GM10847 (cell line): ENCODE results near the gene DOCK2.

Source experiments
- POLR2A ChIP-seq: IDR thresholded peaks from 2 replicates; pipeline ENCODE4 v1.6.1; 2011; ENCODE audit not compliant: insufficient read length; ENCODE audit errors: extremely low read depth

DOCK2 gene

DNA sequence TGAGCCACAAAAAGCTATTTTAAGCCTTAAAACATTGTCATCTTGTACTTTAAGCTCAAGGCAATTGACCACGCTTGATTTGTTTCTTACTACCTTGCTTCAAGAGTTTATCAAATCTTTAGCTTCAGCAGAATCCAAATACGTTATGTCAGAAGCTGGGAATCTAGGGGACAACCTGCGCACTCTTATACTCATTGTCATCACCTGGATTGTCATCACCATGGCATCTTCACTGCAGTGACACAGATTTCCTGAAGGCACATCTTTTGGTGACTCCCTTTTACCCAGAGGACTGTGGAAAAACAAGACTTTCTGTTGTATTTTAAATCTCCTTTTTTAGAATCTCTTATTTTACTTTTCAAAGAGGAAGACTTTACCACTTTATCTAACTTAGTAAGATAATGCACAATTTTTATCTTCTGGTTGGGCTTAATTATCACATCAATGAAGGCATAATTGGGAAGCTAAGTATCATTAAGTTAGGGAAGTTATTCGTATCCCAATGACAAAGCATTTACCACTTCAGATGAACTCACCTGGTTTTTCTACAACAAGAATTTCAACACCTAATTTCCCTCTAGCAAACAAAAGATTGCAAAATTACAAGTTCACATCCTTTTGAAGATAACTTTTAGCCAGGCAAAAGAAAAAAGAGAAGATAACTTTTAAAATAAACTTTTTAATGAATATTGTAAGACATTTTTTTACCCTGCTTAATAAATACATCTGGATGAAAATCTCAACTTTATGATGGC lies 162.0 kb downstream of the DOCK2 start:
- no peak for TF ChIP-seq POLR2A

DNA sequence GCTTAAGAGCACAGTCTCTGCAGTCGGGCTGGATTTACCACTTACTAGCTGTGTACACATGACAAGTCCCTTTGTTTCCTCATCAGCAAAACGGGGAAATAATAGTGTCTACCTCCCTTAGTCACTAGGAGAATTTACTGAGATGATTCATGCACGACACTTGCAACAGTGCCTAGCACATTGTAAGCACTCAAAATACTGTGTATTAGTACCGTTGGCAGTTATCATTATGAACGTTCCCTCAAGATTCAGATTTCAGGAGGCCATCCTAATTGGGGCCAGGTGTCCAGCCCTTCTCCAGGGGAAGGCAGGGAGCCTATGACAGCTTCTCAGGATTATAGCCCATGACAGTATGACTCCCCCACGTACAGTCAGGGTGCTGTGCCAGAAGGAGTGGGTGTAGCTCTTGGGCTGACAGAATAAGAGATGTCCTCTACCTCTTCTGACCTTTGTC lies 164.3 kb downstream of the DOCK2 start:
- TF ChIP-seq POLR2A = no peak

DNA sequence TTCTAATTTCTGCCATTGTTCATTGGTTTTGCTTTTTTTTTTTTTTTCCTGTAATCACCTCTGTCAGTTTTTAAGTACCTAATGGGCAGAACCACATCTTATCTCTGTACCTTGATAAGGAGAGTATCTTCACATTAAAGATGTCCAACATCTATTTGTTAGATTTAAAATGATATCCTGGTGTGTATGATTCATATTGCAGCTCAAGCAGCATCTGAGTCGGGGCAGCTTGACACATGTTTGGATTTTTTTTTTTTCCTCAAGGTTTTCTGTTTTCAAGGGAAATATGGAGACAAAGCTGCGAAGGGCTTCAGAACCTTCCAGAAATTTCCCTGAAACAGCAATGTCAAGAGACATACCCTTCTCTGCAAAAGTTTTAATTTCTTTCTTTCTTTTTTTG lies 164.7 kb downstream of the DOCK2 start:
- no peak for TF ChIP-seq POLR2A

DNA sequence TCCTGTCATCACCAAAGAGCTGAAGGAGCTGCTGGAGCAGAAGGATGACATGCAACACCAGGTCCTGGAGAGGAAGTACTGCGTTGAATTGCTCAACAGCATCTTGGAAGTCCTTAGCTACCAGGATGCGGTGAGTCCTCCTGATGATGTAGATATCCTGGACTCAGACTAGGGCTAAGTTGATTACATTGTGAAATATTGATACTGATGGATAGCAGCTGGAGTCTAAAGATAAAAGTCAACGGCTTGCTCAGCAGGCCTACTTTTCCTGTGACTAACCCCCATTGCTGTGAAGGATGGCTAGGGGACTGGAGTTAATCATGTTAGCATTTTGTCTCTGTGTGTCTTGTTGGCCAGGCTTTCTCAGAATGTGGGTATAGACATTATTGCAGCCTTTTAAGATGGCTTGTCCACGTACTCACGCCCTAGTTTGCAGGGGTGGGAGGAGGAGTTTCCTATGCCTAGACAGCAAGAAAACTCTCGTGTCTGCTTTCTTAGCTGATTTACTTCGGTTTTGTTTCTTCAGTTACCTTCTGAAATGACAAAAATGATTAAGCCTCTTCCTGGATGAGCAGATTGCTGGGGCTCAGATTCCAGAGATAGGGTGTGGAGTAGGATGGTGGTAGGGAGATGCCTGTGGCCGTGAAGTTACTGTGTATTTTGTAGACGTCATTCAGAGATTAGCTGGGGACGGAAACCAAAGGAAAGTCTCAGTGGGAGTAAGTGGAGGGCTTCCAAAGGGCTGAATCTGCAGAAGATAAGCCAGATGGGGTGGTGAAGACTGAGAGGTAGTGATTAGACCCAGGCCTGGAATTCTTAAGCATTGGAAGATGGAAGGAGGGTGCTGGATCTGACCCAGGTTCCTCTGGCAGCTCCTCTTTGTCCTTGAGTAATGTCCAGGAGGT lies 166.3 kb downstream of the DOCK2 start:
- TF ChIP-seq POLR2A = no peak

DNA sequence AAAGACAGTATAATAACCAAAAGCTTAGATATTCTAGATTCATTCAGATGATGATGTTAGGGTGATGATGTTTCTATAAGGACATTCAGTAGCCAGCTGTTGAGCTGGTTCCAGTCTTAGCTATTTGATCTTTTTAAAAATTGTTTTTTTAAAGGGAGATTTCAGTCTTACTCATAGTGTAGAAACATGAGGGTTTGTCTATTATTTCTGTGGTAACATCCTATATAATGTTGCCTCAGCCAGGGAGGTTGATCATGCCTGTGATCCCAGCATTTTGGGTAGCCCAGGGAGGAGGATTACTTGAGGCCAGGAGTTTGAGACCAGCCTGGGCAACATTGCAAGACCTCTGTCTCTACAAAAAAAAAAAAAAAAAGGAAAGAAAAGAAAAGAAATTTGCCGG lies 167.8 kb downstream of the DOCK2 start:
- TF ChIP-seq POLR2A = no peak

DNA sequence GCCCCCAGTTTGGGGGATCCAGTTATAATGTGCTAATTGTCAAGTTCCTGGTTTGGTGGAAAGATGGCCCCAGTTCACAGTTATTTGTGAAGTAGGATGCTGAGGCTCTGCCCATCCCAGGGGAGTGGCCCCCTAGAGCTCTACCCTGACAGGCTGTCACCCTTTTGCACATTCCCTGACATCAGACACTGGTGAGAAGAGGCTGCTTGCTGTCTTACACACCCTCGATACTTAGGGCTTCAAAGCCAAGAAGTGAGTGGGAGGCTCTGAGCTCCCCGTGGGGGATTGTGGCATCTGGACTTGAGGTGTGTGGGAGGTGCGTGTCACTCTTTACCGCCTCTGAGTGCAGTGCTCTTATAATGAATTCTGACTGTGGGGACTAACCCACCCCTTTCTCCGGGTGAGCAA lies 168.5 kb downstream of the DOCK2 start:
- TF ChIP-seq POLR2A = no peak

DNA sequence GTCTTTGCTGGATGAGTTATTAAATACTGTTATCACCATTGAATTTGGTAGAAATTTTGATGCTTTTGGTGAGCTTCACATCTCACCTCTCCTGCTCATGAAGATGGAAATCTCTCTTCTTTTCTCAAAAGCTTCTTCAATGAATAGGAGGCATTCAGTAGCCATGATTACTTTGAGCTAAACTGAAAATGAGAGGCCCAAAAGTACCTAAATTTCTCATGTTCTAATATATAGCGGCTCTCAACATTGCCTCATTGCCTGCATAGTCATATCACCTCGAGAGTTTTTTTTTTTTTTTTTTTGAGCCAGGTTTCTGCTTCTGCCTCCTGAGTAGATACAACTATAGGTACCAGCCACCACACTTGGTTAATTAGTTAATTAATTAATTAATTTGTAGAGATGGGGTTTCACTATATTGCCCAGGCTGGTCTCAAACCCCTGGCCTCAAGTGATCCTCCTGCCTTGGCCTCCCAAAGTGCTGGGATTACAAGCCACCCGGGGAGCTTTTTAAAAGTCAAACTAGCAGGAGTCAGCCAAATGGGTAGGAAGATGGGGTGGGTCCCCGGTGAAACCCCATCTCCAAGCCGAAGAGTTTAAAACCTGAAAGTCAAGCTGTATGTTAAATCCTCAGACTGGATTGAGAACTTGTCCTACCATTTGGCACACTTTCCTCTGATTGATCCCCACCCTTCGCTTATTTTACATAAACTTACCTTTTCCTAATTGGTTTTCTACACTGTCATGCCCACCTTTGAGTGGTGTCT lies 169.0 kb downstream of the DOCK2 start:
- TF ChIP-seq POLR2A = no peak

DNA sequence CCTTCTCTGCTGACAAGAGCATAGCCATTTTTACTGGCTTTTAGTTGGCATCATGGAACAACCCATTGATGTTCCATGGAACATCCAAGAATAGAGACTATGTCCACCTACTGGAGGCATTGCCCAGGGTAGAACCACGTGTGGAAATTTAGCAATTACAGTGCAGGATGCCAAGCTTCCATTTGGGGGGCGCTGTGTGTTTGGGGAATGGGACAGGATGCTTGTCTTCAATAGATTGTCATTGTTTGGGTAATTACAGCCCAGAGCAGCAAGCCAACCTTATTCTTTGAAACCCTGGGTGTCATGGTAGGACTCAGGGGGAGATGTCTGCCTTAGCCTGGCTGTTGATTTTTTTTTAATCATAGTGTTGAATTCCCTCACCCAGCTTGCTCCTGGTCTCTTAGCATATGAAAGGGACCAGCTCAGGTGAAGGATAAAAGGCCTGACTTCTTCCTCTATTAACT lies 171.1 kb downstream of the DOCK2 start:
- TF ChIP-seq POLR2A = no peak

DNA sequence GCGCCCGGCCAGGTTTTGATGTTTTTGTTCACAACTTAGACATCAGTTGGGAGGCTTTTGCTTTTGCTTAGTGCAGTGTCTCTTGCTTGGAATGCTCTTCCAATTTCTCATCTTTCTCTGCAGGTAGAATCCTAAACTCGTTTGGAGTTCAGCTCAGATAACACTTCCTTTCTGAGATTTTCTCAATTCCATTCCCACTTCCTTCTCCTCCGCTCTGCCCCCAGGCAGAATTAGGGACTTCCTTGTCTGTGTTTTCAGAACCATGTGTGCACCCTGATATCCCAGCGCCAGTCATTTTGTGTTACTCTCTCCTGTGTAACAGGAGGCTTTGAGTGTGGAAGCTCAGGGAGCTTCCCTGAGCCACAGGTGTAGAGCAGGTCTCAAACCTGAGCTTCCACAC lies 172.2 kb downstream of the DOCK2 start:
- no peak for TF ChIP-seq POLR2A

DNA sequence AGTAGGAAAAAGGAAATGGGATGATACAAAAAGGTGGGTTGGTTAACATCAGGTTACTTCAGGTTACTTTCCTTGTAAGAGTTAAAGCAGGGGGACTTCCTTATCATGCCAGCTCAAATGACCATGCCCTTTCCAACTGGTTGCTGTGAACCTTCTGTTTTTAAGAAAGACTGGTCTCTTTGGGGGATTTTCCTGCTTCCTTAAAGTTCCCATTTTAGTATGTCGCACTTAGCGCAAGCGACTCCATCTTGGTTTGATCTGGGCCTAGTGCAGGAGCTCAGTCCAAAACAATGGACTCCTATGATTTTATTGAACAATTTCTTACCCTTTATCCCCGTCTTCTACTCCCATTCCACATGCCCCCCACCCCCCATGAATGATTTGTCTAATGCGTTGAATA lies 173.4 kb downstream of the DOCK2 start:
- no peak for TF ChIP-seq POLR2A

DNA sequence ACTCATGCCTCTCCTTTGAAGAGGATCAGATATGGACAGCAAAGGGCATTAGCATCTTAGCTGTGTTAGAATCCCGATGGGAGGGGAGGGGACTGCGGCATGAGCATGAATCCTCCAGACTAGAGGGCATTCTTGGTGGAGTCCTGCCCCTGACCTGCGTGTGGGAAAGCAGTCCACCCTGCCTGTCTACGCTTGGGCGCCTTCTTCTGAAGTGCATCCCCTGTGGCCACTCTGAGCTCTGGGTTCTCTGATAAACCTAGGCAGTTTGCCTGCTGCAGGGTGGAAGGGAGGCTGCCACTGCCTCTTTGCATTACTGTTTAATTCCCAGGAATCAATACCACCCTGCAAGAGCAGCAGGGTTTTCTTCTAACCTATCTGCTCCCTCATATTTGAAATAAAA lies 173.9 kb downstream of the DOCK2 start:
- no peak for TF ChIP-seq POLR2A

DNA sequence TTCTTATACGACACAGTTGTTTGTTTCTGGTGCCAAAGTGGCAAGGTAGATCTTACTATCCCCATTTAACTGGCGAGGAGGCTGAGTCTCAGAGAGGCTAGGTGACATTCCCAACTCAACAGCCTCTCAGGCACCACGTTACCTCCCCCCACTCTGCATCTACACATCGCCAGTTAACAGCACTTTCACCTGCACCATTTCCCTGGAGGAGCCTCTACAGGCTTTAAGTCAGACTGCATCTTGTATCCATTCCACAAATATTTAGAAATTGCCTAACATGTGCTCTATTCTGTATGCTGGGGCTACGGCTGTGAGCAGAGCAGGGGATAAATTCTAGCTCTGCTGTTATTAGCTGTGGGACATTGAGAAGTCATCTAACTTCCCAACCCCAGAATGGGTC lies 174.6 kb downstream of the DOCK2 start:
- TF ChIP-seq POLR2A = no peak

DNA sequence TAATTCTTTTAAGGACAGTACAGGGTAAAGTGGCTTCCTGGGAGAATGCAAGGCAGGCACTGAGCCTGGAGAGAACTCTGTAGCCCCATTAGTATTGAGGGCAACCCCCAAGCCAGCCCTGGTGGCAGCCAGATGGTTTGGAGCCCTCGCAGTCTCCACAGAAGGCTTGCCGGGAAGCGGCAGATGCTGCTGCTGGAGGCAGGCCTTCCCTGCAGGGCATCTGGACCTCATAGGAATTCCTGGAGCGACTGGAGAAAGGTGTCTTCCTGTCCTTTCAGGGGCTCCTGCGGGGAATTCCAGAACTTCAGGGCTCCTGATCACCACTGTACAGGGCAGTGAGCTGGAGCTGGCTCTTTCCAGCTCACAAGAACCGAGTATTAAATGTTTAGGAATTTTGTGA lies 175.7 kb downstream of the DOCK2 start:
- TF ChIP-seq POLR2A = no peak

DNA sequence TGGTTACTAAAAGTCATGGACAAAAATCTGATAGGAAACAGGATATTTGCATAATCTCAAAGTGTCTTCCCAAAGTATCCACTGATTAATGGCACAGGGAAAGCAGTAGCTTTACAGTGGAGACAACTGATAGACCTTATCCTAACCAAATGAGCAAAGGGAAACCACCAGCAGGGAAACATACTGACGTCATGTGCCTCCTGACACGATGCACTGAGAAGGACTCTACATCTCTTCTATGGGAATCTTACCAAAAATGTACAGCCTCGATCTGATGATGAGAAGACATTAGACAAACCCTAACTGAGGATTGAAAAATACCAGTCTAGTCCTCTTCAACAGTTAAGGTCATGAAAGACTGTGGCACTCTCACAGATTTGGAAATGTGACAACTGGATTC lies 177.0 kb downstream of the DOCK2 start:
- no peak for TF ChIP-seq POLR2A

DNA sequence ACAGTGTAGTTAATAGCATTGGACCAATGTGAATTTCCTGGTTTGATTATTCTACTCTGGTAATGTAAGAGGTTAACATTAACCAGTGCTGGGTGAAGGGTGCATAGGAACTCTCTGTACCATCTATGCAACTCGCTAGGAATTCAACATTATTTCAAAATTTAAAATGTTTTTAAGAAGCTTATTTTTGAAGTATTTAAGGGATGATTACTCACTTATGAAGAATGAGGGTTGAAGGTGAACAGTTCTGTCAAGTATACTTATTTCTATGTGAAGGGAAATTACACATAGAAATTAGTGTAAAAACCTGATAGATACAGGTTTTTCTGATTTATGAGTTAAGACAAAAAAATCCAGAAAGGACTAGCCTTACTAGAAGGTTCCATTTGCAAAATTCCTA lies 177.4 kb downstream of the DOCK2 start:
- TF ChIP-seq POLR2A = no peak
